Kidney epithelial cell (primary cell): Measurements from ENCODE around the gene CD46. TPM values are rescaled to one million over a fixed set of nuclear protein-coding genes. Genes with fewer than 3 reads are reported as not detected.

Source experiments
- DNase-seq: peaks from one replicate; pipeline ENCODE4 v3.0.0-alpha.2; 2010; ENCODE audit warnings: low read depth
- H3K27me3 ChIP-seq: 2 replicates; pipeline ENCODE4 v1.6.0; 2011; ENCODE audit warnings: low read length; ENCODE audit not compliant: control insufficient read depth, insufficient read depth
- H3K36me3 ChIP-seq: 2 replicates; pipeline ENCODE4 v1.5.1; 2011; ENCODE audit warnings: low read length; ENCODE audit not compliant: control insufficient read depth, insufficient read depth
- H3K4me3 ChIP-seq: 2 replicates; pipeline ENCODE4 v1.5.1; 2011; ENCODE audit warnings: low read depth, mild to moderate bottlenecking, control low read depth, low read length
- CTCF ChIP-seq: IDR thresholded peaks from 2 replicates; pipeline ENCODE4 v1.5.1; 2011; ENCODE audit warnings: mild to moderate bottlenecking, moderate library complexity, low read length, control low read depth, inconsistent platforms; ENCODE audit not compliant: insufficient read depth, poor library complexity, severe bottlenecking
- total RNA-seq: library from RNA; depleted of rRNA; stranded (reverse); fragments of >200 nt; gene quantifications from 2 replicates; pipeline ENCODE4 v1.2.3, GENCODE V29; 2015

Gene CD46
- total RNA-seq, 1 donor from 2014 or later: 138 TPM

- no peak overlapping the region for H3K4me3 ChIP-seq
- peaks cover 2% of the 10 kb centered on the region for H3K36me3 ChIP-seq
- TF ChIP-seq CTCF: no peak
- no peaks in the 10 kb centered on the region for H3K27me3 ChIP-seq
- no peak for DNase-seq
Measured at GRCh38 chr1:207791290-207791689, 39.4 kb downstream of the CD46 start.

- Histone ChIP-seq H3K4me3 (no peak overlapping the region), H3K36me3 (peaks cover 2% of the 10 kb centered on the region), H3K27me3 (no peaks in the 10 kb centered on the region)
- TF ChIP-seq CTCF: no peak
- DNase-seq: no peak
Measured at GRCh38 chr1:207793327-207793726, 41.5 kb downstream of the CD46 start.

- H3K27me3 ChIP-seq: no peaks in the 10 kb centered on the region
- DNase-seq: no peak
- no peak overlapping the region for H3K4me3 ChIP-seq
- no peak for TF ChIP-seq CTCF
- H3K36me3 ChIP-seq: peaks cover 2% of the 10 kb centered on the region
Measured at GRCh38 chr1:207794861-207795260, 43.0 kb downstream of the CD46 start.

GRCh38 chr1:207797229-207797973 lies 45.5 kb downstream of the CD46 start:
- peak; percentile 60 for DNase-seq
- TF ChIP-seq CTCF: peak; percentile 67
- no peak overlapping the region for H3K4me3 ChIP-seq
- H3K27me3 ChIP-seq: no peaks in the 10 kb centered on the region
- H3K36me3 ChIP-seq: peaks cover 2% of the 10 kb centered on the region

- no peak for TF ChIP-seq CTCF
- peaks cover 3% of the 10 kb centered on the region for H3K36me3 ChIP-seq
- no peak for DNase-seq
- H3K4me3 ChIP-seq: no peak overlapping the region
- no peaks in the 10 kb centered on the region for H3K27me3 ChIP-seq
Measured at GRCh38 chr1:207798847-207799246, 47.0 kb downstream of the CD46 start.
